HFF-Myc (cell line): ENCODE data around the gene CACNA2D3.

Source experiments
- DNase-seq: peaks from one replicate; pipeline ENCODE4 v3.0.0-alpha.2; 2011; ENCODE audit warnings: low read depth; ENCODE audit errors: extremely low read depth
- H3K4me3 ChIP-seq: replicated peaks from 2 replicates; pipeline ENCODE4 v1.5.1; 2011; ENCODE audit warnings: low read depth, mild to moderate bottlenecking, control low read depth, low read length
- CTCF ChIP-seq: IDR thresholded peaks from 2 replicates; pipeline ENCODE4 v1.5.1; 2012; ENCODE audit warnings: mild to moderate bottlenecking, low read depth, low read length, control low read depth; ENCODE audit errors: missing control alignments

The CACNA2D3 gene

DNA sequence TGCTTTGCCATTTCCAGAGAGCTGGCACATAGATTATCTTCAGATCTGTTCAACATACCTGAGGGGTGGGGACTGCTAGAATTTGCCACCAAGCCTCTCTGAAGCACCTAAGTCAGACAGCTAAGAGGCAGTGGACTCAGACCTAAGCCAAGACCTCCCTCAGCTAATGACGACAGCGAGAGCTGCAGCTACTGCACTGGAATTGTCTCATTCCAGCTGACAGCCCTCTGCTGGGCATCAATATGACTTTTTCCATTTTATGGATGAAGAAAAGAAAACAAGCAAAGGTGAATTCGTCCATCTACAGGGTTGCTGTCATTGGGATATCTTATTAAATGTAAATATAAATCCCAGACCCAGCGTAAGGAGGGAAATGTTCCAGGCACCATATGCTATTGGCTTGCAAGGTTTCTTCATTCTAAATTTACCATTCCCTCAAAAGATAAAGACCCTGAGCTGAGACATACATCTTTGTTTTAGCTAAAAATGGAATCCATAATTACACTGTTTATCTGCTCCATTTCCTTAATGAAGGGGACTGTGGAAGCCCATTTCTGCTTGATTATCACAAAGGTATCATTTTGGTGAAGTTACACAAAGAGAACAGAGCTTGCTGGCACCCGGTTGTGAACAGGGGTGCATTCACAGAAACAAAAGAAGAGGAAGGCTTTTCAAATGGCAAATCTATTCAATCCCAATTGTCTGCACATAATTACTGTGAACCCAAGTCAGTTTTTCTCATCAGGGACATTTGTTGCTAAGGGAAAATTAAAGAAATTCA, 891.0 kb downstream of the CACNA2D3 start:
- H3K4me3 ChIP-seq, result no peak overlapping the region
- DNase-seq, result no peak
- peak; percentile 17 for TF ChIP-seq CTCF

DNA sequence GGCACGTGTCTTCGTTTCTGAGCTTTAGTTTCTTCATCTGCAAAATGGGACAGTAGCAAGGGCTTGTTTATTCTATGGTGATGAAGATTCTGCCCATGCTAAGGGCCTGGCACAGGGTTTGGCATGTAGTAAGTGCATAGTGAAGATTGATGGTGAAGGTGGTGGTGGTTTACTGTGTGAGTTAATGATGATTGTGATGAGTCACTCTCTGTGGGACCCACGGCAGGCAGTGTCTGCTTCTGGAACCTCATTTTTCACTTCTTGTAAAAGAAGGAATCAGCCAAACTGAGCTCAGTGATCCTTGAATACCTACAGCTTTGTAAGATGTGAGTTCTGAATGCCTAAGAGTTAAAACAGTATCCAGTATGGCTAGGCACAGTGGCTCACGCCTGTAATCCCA, 891.7 kb downstream of the CACNA2D3 start:
- no peak overlapping the region for H3K4me3 ChIP-seq
- TF ChIP-seq CTCF, result no peak
- DNase-seq, result no peak

GRCh38 chr3:55014906-55015305, 892.6 kb downstream of the CACNA2D3 start:
- H3K4me3 ChIP-seq, result no peak overlapping the region
- no peak for DNase-seq
- no peak for TF ChIP-seq CTCF

DNA sequence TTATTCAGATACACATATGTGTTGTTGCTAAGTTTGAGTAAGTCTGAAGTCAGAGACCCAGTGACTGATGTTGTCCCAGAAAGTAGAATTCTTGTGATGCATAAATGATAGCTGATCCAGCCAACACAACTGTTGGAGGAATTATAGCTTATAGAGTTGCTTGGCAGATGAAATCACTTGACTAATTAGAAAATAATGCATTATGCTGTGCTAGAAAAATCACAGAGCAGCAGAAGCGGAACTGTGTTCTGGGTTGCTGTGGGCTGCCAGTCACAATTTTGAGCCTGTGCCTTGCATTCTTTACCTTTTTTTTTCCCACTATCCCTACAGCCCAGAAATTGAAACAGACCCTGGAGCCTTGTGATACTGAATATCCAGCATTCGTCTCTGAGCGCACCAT, 895.5 kb downstream of the CACNA2D3 start:
- H3K4me3 ChIP-seq, result no peak overlapping the region
- TF ChIP-seq CTCF, result no peak
- no peak for DNase-seq

DNA sequence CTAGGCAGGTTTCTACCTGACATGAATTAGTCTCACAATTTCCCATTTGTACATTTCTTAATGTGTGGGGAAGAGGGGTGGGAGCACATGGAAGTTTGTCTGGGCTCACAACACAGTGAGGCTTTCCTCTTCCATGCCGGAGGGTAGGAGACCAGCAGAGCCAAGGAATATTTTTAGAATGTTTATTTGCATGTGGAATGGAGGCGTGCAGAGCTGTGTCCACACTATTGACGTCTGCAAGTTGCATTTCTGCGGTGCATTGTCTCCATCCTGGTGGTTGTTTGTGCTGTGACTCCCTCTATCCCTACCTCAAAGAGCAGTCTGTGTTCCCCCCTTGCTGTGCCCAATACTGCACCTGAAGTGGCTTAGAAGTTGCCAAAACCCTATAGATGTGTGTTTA, 908.6 kb downstream of the CACNA2D3 start:
- TF ChIP-seq CTCF, result no peak
- no peak overlapping the region for H3K4me3 ChIP-seq

GRCh38 chr3:55036883-55037577, 914.7 kb downstream of the CACNA2D3 start:
- TF ChIP-seq CTCF, result no peak
- no peak overlapping the region for H3K4me3 ChIP-seq
- no peak for DNase-seq

More for the DNA sequence above, 908.6 kb downstream of the CACNA2D3 start:
- DNase-seq, result no peak

GRCh38 chr3:55042591-55042990, 920.2 kb downstream of the CACNA2D3 start:
- TF ChIP-seq CTCF, result no peak
- no peak for DNase-seq
- H3K4me3 ChIP-seq, result no peak overlapping the region
